ENCODE results near the gene ZNF317.
A peak's percentile ranks its signal among the peaks of the same experiment; 100 is the strongest.

ZNF317 gene

DNA sequence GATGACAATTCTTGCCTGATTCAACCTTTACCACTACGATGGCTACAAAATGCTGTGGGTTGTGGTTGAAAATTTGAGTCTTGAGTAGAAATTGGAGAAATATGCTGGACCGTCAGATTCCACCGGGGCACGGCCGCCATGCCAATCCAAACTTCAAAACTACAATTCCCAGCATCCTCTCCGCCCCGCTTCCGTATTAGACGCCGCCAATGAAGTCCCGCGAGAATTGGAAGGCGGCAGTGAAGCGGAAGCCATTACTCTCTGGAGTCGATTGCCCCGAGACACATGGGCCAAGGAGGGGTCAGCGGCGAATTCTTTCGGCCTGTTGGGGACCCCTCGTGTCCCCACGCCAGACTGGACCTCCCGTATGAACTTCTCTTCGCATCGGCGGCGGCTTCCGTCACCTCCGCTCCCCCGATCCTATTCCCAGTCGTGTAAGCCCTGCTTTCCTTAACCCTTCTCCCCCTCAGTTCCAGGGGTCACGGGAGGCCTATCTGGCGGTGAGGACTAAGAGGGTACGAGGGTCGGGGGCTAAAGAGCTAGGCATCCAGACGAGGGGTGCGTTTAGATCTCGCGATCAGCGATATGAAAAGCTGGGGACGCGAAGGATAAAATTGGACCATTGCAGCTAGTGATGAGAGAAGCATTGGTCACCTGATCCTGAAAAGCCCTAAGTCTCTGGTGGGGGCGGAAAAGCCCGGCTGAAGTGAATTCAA lies at the start of gene ZNF317:
TSS of gene ZNF317 (plus strand) at position 239 of the 716 bp plus-strand sequence. CDS start 15,620 bp downstream, outside the sequence.
- peak; percentile 90 for DNase-seq

DNA sequence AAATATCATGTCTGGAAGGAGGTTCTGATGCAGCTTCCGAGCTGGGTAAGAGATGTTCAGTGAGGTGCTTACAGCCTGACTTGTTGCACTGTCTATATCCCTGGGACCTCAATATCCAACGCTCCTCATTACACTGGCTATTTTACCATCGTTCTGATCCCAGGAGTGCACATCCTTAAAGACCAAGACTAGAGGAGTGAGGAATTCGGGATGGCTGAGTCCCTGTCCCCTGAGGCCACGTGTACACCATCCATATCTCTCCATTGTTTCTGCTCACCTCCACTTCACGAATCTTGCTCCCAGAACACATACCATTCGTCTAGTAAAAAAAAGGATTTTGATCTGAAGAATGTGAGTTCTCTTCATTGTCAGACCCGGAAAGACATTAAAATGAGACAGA lies 32.8 kb upstream of the ZNF317 start, which contains the start of gene OR7G2:
TSS of gene OR7G2 (minus strand) at position 101 of the 400 bp plus-strand sequence. CDS start 4,232 bp downstream, outside the sequence.
- no peak for DNase-seq

DNA sequence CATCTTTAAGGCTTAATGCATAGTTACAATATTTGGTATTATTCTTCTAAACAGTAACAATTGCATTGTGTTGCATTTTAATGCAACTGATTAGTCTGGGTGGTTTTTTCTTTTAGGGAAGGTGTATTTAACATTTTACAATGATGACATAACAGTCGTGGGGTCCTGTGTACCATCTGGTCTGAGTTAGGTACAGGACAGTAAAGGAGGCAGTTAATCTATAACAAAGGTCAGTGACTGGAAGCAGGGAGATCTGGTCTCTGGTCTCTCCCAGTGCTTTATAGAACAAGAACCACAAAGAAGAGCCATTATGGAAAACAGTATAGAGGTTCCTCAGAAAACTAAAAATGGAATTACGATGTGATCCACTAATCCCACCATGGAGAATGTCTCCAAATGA lies 30.2 kb upstream of the ZNF317 start:
- no peak for DNase-seq

GRCh38 chr19:9115307-9115813 lies 24.8 kb upstream of the ZNF317 start, which contains the start of gene OR7G1:
Gene OR7G1 (minus strand): TSS chr19:9115763. CDS start chr19:9115763, 0 bp downstream.
- DNase-seq, result no peak

DNA sequence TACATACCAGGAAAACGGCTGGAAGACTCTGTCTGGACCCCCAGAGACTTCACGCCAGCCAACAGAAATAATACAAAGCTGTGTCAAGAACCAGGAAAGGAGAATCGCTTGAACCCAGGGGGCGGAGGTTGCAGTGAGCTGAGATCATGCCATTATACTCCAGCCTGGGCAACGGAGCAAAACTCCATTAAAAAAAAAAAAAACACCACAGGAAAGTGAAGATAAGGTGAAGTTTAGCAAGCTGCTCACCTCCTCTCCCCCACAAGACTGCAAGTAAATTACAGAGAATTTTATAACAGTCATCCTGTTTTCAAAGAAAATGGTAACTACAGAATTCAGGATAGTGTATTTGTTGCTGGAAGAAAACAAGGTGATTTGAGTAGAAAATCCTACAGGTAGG lies 23.6 kb upstream of the ZNF317 start:
- DNase-seq, result no peak

GRCh38 chr19:9126900-9127405 lies 13.2 kb upstream of the ZNF317 start, which contains the start of gene OR7G3:
Gene OR7G3 (minus strand): TSS chr19:9126950. CDS start chr19:9126950, 0 bp downstream.
- no peak for DNase-seq

DNA sequence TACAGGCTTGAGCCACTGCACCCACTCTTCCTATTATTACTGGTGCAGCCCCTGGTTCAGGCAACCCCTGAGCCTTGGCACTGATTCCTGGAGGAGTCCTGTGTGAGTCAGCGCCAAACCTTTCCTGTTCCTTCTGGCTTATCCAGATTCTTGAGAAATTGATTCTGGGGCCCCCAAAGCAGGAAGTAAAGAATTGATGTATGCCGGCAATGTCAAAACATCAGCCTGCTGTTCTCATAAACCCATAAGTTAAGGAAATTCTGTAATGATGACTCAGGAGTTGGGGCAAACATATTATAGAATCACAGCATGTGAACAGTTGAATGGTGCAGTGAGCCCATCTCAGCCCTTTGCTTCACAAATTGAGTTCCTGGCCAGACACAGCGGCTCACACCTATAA lies 12.0 kb upstream of the ZNF317 start:
- no peak for DNase-seq

DNA sequence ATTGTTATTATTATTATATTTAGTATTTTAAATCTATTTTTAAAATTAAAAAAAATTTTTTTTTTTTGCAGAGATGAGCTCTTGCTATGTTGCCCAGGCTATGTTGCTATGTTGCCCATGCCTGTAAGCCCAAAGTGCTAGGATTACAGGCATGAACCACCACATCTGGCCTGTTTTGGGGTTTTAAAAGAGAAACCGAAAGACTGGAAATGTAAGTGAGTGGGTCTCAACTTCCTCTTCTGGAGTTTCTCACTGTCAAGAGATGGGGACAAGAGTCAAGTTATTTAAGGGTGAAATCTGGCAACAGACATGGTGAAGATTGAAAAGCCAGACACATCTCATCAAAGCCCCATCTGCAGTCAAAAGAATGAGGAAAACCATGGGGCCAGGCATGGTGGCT lies 9.2 kb upstream of the ZNF317 start:
- no peak for DNase-seq

GRCh38 chr19:9132422-9132821 lies 7.8 kb upstream of the ZNF317 start:
- no peak for DNase-seq

GRCh38 chr19:9139609-9140158 lies 513 bp upstream of the ZNF317 start:
- DNase-seq, result no peak

DNA sequence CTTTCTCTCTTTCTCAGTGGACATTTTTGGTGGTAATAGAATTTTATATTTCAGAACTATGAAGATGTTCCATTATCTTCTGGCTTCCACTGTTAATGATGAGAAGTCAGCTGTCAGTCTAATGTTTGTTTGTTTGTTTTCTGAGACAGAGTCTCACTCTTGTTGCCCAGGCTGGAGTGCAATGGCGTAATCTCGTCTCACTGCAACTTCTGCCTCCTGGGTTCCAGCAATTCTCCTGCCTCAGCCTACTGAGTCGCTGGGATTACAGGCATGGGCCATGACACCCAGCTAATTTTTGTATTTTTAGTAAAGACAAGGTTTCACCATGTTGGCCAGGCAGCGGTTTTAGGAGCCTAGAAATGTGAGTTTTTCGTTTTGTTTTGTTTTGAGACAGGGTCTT lies 4.7 kb downstream of the ZNF317 start:
- DNase-seq, result no peak

- no peak for DNase-seq
Observed at GRCh38 chr19:9146882-9147281, 6.7 kb downstream of the ZNF317 start.

DNA sequence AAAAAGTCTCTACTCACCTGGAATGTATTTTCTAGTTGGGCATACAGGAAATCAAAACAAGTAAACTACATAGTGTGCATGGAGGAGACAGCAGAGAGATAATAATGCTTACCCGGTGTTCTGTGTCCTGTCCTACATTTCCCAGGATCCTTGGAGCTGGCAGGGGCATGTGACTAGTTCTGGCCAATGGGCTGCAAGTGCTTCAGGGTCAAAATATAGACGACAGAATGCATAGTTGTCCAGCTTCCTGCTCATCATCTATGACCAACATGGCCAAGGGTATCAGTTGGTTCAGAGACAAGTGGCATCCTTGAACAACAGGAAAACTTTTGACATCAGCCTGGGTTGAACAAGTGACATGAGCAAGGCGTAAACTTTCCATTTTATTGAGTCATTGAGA lies 8.5 kb downstream of the ZNF317 start:
- no peak for DNase-seq

DNA sequence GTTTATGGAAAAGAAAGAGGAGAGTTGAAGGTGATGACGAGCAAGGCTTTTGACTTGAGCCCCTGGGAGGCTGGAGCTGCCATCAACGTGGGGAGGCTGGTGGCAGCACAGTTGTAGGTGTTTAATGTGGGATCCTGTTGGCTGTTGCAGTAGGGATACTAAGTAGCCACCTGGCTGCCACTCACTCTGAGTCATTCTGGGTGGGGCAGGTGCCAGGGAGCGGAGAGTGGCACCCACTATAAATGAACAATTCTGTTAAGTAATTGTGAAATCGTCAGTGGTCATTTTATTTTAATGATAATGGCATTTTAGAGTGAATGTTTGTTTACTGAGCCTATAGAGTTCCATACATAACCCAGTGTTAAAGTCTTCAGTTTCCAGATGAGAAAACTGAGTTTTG lies 9.8 kb downstream of the ZNF317 start:
- DNase-seq, result no peak

DNA sequence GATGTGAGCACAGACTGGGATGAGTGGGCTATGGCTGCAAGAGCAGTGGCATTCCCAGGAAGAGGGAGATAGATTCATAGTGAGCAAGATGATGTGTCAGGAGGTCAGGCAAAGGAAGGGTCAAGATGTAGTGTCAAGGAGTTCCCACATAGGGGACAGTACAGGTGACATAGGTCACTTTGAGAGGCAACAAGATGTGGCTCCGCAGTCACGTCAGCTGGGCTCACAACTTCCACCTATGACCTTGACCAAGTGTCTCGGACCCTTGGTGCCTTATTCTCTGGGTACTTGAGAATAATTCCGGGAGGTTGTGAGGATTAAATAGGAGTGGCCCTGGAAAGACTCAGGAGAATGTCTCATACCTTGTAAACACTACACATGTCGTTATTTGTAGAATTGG lies 10.5 kb downstream of the ZNF317 start:
- DNase-seq, result no peak

DNA sequence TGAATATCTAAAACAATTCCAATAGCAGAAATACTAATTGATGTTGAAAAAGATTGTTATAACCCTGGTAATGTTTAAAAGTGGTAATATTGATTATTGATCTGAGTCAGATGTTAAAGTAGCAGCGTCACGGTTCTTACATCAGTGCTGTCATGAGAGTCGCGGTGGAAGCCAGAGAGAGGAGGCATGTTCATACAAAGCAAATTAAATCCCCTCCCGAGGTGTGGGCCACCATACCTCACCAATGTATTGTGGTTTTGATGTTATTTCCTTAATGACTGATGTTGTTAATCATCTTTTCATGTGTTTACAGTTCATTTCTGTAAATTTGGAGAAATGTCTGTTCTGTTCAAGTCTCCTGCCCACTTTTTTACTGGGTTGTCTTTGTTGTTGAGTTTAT lies 11.2 kb downstream of the ZNF317 start:
- no peak for DNase-seq

DNA sequence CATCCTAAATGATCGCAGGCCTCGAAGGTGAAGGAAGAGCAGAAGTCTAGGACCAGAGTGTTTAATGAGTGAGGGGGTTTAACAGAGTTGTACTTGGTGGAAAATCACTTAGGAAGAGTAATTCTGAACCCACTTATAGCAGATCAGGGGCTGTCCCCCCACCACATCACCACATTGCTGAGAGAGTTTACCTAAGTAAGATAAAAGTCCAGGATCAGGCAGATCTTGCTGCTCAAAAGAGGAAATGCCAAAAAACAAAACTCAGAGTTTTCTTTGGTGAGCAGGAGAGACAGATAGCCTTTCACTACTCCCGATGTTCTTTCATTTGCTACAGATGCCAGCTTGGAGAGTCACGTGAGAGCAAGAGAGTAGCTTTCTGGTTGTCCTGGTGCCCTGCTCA lies 15.4 kb downstream of the ZNF317 start:
- DNase-seq, result no peak

DNA sequence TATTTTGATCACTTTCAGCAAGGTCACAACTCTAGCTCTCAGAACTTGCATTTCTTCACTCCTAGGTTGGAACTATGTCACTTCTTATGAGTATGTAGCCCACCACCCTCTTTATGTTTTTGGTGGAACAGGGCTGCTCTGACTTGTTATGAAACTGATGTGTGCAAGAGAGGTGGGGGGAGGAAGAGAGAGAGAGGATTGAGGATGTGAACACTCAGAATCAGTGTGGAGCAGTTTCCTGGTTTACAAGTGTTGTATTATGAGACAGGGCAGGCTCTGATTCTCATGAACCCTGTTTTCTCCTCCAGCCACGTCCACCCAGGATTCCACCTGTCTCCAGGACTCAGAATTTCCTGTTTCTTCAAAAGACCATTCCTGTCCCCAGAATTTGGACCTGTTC lies 16.1 kb downstream of the ZNF317 start:
- DNase-seq, result no peak

GRCh38 chr19:9159891-9160290 lies 19.7 kb downstream of the ZNF317 start:
- no peak for DNase-seq

DNA sequence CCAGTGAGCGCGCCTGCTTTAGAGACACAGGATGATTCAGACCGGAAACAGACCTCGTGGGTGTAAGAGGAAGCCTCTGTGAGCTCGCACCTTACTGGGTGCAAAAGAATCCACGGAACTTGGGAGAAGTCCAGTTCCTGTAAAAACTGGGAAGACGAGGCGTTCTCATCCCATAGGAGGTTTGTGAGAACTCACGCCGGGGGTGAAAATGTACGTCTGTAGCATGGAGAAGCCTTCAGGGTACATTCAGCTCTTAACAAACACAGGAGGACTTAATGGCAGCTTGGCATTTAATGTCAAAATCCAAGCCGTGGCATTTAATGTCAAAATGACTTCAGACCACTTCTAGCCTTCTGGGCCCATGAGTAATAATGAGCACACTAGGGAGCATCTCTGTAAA lies 21.2 kb downstream of the ZNF317 start:
- DNase-seq, result no peak

- no peak for DNase-seq
Observed at GRCh38 chr19:9165261-9165660, 25.1 kb downstream of the ZNF317 start.

GRCh38 chr19:9166846-9167245 lies 26.6 kb downstream of the ZNF317 start:
- no peak for DNase-seq

DNA sequence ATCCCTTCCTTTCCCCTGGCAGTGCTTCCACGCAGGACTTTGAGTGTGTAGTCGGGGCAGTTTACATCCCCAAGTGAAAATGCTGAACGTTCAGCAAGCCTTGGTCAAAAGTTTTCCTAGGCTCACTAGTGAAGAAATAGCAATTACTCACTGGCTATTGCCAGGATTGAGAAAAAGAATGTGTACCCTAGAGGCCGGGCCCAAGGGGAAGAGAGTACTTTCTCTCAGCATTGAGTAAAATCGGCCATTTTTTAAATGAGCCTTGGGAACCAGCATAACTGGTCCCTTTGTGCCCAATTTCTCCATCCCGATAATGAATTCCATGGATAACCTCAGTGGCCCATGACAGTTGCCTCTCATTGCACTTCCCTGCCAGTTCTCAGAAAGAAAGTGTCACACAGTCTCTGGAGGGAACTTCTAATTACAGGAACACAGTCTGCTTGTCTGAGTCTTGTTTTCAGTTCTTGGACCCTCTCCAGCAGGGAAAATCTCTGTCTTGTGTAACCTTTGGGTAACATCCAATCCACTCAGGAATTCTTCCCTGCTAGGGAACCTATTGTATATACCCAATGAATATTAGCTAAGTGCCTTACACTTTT lies 31.3 kb downstream of the ZNF317 start:
- DNase-seq, result no peak

- DNase-seq, result no peak
Observed at GRCh38 chr19:9175326-9175725, 35.1 kb downstream of the ZNF317 start.
